ENCODE results near the gene BLCAP. TPM values are rescaled to one million over a fixed set of nuclear protein-coding genes. Genes with fewer than 3 reads are reported as not detected.
"Not testable (repeated sequence)": the region's sequence is repeated elsewhere in the genome, so short reads cannot be mapped to it uniquely, and the experiment has no call there.

Gene BLCAP
- total RNA-seq, 6 experiments from 2014 or later: 32.7 to 75.5 (median 47.8) TPM

DNA sequence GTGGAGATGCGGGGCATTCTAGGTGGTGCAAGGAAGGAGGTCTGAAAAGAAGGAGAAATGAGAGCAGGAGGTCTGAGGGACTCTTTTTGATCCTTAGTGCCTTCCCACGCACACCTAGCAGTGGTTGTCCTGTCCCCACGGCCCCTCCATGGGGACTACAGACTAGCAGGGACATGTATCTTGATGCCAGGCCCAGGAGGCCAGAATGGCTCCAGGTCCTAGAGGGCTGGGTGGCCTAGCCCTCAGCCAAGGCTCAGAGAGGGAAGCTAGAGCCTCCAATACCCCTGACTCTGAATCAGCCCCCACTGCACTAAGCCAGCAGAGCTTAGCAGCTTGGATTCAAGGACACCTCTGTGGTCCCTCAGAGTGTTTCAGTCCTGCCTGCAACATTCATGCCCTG, 16.7 kb upstream of the BLCAP start:
- no peaks in the 10 kb centered on the region for H3K4me1 ChIP-seq
- 0% methylated on average over 1 of the region's 3 CpGs for WGBS (ENCODE audit: insufficient coverage, low coverage, low lambda C conversion rate, missing lambda C conversion rate)
- no peak overlapping the region for H3K27ac ChIP-seq
- no peak overlapping the region for H3K4me3 ChIP-seq
- no peaks in the 10 kb centered on the region for H3K27me3 ChIP-seq
- H3K36me3 ChIP-seq: no peaks in the 10 kb centered on the region
- DNase-seq (peak in 1 of 3 donors; percentile 23), ATAC-seq (no peak)
- TF ChIP-seq, protein P1, sequence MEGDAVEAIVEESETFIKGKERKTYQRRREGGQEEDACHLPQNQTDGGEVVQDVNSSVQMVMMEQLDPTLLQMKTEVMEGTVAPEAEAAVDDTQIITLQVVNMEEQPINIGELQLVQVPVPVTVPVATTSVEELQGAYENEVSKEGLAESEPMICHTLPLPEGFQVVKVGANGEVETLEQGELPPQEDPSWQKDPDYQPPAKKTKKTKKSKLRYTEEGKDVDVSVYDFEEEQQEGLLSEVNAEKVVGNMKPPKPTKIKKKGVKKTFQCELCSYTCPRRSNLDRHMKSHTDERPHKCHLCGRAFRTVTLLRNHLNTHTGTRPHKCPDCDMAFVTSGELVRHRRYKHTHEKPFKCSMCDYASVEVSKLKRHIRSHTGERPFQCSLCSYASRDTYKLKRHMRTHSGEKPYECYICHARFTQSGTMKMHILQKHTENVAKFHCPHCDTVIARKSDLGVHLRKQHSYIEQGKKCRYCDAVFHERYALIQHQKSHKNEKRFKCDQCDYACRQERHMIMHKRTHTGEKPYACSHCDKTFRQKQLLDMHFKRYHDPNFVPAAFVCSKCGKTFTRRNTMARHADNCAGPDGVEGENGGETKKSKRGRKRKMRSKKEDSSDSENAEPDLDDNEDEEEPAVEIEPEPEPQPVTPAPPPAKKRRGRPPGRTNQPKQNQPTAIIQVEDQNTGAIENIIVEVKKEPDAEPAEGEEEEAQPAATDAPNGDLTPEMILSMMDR (IDR thresholded peaks at IDR 0.05): no peak
- no peak for TF ChIP-seq POLR2A (IDR thresholded peaks at IDR 0.05)
- H3K9me3 ChIP-seq: no peaks in the 10 kb centered on the region
- intact Hi-C loops (cut with DNase I): no loop called here

DNA sequence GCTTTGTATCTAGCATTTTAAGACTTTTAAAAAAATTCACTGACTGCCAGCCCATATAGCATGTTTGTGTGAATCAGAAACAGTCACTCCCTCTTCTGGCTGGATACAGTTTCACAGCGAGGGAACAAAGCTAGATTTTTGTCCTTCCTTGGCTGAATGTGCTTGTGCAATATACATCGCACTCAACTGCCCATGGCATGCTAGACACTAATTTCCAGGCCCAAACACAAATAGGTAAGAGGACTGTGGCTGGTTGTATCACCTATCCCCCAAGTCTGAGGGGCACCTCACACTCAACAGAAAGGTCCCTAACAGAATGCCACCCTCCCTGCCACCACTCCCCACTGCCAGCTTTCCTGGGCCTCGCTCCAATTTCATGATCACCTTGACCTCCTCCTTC, 16.2 kb upstream of the BLCAP start:
- no peaks in the 10 kb centered on the region for H3K4me1 ChIP-seq
- H3K4me3 ChIP-seq: no peak overlapping the region
- peak in 1 of 4 donors; percentile 41 for ATAC-seq
- H3K27ac ChIP-seq: no peak overlapping the region
- intact Hi-C loops (cut with DNase I): no loop called here
- 49% methylated on average over 3 of the region's 3 CpGs for WGBS (ENCODE audit: insufficient coverage, low coverage, low lambda C conversion rate, missing lambda C conversion rate)
- TF ChIP-seq, protein P1 (IDR thresholded peaks at IDR 0.05): peak in 2 of 4 donors; percentile 6 to 19
- no peak for TF ChIP-seq POLR2A (IDR thresholded peaks at IDR 0.05)
- peak in 1 of 3 donors; percentile 10 for DNase-seq
- no peaks in the 10 kb centered on the region for H3K9me3 ChIP-seq
- H3K27me3 ChIP-seq: no peaks in the 10 kb centered on the region
- H3K36me3 ChIP-seq: no peaks in the 10 kb centered on the region

DNA sequence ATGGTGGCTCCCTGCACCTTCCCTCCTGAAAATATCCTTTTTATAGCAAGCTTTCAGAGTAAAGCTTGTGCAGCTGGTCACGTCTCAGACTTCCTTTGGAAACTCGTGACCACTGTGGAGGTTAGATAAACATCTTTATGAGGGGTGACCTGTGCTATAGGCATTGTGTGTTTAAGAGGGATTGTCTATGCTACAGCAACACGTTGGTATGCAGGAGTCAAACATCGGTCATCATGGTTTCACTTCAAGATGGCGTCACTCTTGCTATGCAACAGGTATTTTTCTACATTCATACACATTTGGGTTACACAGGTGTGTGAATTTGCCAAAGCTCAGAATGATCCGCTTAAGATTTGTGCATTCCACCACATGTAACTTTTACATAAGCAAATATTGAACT, 14.6 kb upstream of the BLCAP start:
- ATAC-seq (no peak), DNase-seq (no peak)
- WGBS (ENCODE audit: insufficient coverage, low coverage, low lambda C conversion rate, missing lambda C conversion rate): 61% methylated on average over 6 of the region's 6 CpGs
- intact Hi-C loops (cut with DNase I): no loop called here
- no peak overlapping the region for H3K27ac ChIP-seq
- no peak overlapping the region for H3K4me3 ChIP-seq
- H3K4me1 ChIP-seq: no peaks in the 10 kb centered on the region
- H3K36me3 ChIP-seq: no peaks in the 10 kb centered on the region
- TF ChIP-seq, protein P1 (IDR thresholded peaks at IDR 0.05): no peak
- TF ChIP-seq POLR2A (IDR thresholded peaks at IDR 0.05): no peak
- H3K9me3 ChIP-seq: no peaks in the 10 kb centered on the region
- no peaks in the 10 kb centered on the region for H3K27me3 ChIP-seq

DNA sequence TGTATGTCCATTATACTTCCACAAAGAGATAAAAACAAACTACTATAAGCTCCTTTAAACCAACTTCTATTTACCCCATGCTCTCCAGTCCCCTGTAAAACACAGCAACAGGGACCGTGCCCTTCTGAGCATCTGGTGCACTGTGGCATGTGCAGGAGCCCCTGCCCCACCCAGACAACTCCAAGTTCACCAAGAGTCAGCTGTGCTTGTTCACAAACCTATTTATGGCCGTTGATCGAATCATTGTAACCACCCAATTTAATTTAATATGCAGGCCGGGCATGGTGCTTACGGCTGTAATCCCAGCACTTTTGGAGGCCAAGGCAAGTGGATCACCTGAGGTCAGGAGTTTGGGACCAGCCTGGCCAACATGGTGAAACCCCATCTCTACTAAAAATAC, 13.7 kb upstream of the BLCAP start:
- WGBS (ENCODE audit: insufficient coverage, low coverage, low lambda C conversion rate, missing lambda C conversion rate): 95% methylated on average over 5 of the region's 5 CpGs
- Histone ChIP-seq H3K4me1 (no peaks in the 10 kb centered on the region), H3K9me3 (no peaks in the 10 kb centered on the region), H3K27me3 (no peaks in the 10 kb centered on the region), H3K27ac (no peak overlapping the region), H3K36me3 (no peaks in the 10 kb centered on the region), H3K4me3 (no peak overlapping the region)
- DNase-seq (no peak), ATAC-seq (no peak)
- TF ChIP-seq, protein P1 (IDR thresholded peaks at IDR 0.05): no peak
- no peak for TF ChIP-seq POLR2A (IDR thresholded peaks at IDR 0.05)
- intact Hi-C loops (cut with DNase I): no loop called here

DNA sequence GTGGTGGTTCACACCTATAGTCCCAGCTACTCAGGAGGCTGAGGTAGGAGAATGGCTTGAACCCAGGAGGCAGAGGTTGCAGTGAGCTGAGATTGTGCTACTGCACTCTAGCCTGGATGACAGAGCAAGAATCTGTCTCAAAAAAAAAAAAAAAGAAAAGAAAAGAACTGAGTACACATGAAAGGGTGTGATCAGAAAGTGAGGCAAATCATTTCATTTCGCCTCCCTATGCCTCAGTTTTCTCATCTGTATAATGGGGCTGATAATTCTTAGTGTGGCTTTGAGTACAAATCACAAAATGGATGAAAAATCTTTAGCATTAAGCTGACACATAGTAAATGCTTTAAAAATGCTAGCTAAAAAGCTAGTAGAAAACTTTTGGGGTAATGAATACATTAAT, 13.2 kb upstream of the BLCAP start:
- H3K27me3 ChIP-seq; DNase-seq; intact Hi-C loops (cut with DNase I); H3K27ac ChIP-seq; H3K9me3 ChIP-seq; H3K4me1 ChIP-seq; H3K4me3 ChIP-seq; ATAC-seq; H3K36me3 ChIP-seq: not testable (repeated sequence)
- WGBS (ENCODE audit: insufficient coverage, low coverage, low lambda C conversion rate, missing lambda C conversion rate): 62% methylated on average over 1 of the region's 1 CpG

All from right lobe of liver (tissue), 6 donors.